ENCODE measurements around the gene SYT14. TPM values are rescaled to one million over a fixed set of nuclear protein-coding genes. Genes with fewer than 3 reads are reported as not detected.

The SYT14 gene
- total and polyA plus RNA-seq, 3 donors from 2014 or later: 3.4 to 11.3 (median 10.8) TPM

- Histone ChIP-seq H3K4me3 (no peak overlapping the region), H3K4me1 (no peaks in the 10 kb centered on the region), H3K27me3 (no peaks in the 10 kb centered on the region), H3K27ac (no peak overlapping the region), H3K36me3 (ENCODE audit: low read depth, missing control alignments) (no peaks in the 10 kb centered on the region), H3K9me3 (no peaks in the 10 kb centered on the region)
- no peak for TF ChIP-seq POLR2A (IDR thresholded peaks at IDR 0.05)
- no peak for TF ChIP-seq CTCF (IDR thresholded peaks at IDR 0.05)
- no peak for DNase-seq
- intact Hi-C loops (cut with DNase I; ENCODE audit: low total_unique reads): no loop called here
Measured at GRCh38 chr1:209924390-209924789, 13.6 kb upstream of the SYT14 start.

GRCh38 chr1:209926045-209926444 is 12.0 kb upstream of the SYT14 start:
- WGBS, 2 donors: 48 to 54% methylated on average over 3 of the region's 3 CpGs
- H3K27ac ChIP-seq: no peak overlapping the region
- no peaks in the 10 kb centered on the region for H3K27me3 ChIP-seq
- H3K4me1 ChIP-seq: no peaks in the 10 kb centered on the region
- TF ChIP-seq POLR2A (IDR thresholded peaks at IDR 0.05) (no peak), CTCF (IDR thresholded peaks at IDR 0.05) (no peak)
- intact Hi-C loops (cut with DNase I; ENCODE audit: low total_unique reads): no loop called here
- H3K4me3 ChIP-seq: no peak overlapping the region
- no peaks in the 10 kb centered on the region for H3K9me3 ChIP-seq
- DNase-seq: no peak
- no peaks in the 10 kb centered on the region for H3K36me3 ChIP-seq (ENCODE audit: low read depth, missing control alignments)

GRCh38 chr1:209927466-209927865 is 10.6 kb upstream of the SYT14 start:
- no peaks in the 10 kb centered on the region for H3K27me3 ChIP-seq
- no peaks in the 10 kb centered on the region for H3K9me3 ChIP-seq
- TF ChIP-seq CTCF (IDR thresholded peaks at IDR 0.05): no peak
- intact Hi-C loops (cut with DNase I; ENCODE audit: low total_unique reads): no loop called here
- DNase-seq: no peak
- no peaks in the 10 kb centered on the region for H3K36me3 ChIP-seq (ENCODE audit: low read depth, missing control alignments)
- H3K4me3 ChIP-seq: no peak overlapping the region
- no peaks in the 10 kb centered on the region for H3K4me1 ChIP-seq
- H3K27ac ChIP-seq: no peak overlapping the region

- no peak overlapping the region for H3K4me3 ChIP-seq
- intact Hi-C loops (cut with DNase I; ENCODE audit: low total_unique reads): no loop called here
- H3K27ac ChIP-seq: no peak overlapping the region
- H3K4me1 ChIP-seq: no peaks in the 10 kb centered on the region
- H3K27me3 ChIP-seq: no peaks in the 10 kb centered on the region
- no peaks in the 10 kb centered on the region for H3K9me3 ChIP-seq
- TF ChIP-seq CTCF (IDR thresholded peaks at IDR 0.05) (no peak), POLR2A (IDR thresholded peaks at IDR 0.05) (no peak)
- no peaks in the 10 kb centered on the region for H3K36me3 ChIP-seq (ENCODE audit: low read depth, missing control alignments)
- DNase-seq: no peak
Measured at GRCh38 chr1:209929751-209930150, 8.3 kb upstream of the SYT14 start.

- WGBS, 2 donors: 87 to 95% methylated on average over 2 of the region's 2 CpGs
- H3K4me3 ChIP-seq: no peak overlapping the region
- no peak for DNase-seq
Measured at GRCh38 chr1:209931141-209931540, 6.9 kb upstream of the SYT14 start.

More at GRCh38 chr1:209931141-209931540, 6.9 kb upstream of the SYT14 start:
- Histone ChIP-seq H3K27ac (no peak overlapping the region), H3K9me3 (no peaks in the 10 kb centered on the region), H3K4me1 (no peaks in the 10 kb centered on the region), H3K27me3 (no peaks in the 10 kb centered on the region), H3K36me3 (ENCODE audit: low read depth, missing control alignments) (no peaks in the 10 kb centered on the region)
- intact Hi-C loops (cut with DNase I; ENCODE audit: low total_unique reads): no loop called here
- TF ChIP-seq CTCF (IDR thresholded peaks at IDR 0.05): no peak
- TF ChIP-seq POLR2A (IDR thresholded peaks at IDR 0.05): no peak
